Measurements from ENCODE around the gene FRAS1.
"Not testable (repeated sequence)": the region's sequence is repeated elsewhere in the genome, so short reads cannot be mapped to it uniquely, and the experiment has no call there.

The FRAS1 gene

DNA sequence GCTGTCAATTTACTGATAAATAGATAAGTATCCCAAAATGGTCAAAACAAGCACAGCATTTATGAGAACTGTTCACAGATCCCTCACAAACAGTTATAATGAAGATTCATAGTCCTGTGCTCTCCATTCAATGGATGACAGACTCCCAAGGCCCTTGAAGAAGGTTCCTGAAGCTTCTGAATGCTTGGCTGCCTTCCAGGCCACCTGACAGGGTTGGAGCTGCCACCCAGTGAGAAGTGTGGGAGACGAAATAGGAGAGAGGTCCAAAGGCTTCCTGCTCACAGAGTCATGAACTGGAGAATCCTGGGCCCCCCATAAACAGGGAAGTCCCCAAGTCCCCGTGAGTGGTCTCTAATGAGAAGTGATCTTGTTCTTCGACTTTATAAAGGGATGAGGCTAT is 468.4 kb downstream of the FRAS1 start:
- no peak for DNase-seq

DNA sequence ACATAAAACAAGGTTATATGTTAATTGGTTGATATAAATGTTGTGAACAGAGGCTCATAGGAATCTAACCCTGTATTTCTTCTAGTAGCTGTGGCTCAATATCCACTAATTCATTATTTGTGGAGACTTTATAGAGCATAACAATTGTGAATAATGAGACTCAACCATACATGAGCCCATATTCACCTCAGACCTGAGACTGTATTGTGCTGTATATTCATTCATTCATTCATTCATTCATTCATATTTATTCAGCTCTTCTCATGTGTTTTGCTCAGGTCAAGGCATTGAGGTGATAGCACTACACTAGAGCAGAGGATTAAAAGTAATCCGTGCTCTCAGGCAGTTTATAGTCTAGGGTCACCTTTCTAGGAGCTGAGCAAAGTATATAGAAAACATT is 470.0 kb downstream of the FRAS1 start:
- DNase-seq, result no peak

DNA sequence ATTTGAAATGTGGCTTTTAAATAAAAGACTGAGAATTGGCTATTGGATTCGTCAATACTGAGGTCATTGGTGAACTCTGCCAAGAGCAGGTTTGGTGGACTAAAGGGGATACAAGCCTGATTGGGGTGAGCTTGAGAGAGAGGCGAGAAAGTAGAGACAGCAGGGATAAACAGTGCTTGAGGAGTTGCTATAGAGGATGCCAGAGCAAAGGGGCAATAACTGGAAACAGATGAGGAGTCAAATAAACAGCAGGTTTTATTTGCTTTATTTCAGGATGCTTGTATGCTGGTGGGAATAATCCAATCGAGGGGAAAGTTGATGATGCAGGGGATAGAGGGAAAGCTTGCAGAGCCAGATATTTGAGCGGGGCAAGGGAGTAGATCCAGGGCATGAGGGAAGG is 470.4 kb downstream of the FRAS1 start:
- DNase-seq, result no peak

DNA sequence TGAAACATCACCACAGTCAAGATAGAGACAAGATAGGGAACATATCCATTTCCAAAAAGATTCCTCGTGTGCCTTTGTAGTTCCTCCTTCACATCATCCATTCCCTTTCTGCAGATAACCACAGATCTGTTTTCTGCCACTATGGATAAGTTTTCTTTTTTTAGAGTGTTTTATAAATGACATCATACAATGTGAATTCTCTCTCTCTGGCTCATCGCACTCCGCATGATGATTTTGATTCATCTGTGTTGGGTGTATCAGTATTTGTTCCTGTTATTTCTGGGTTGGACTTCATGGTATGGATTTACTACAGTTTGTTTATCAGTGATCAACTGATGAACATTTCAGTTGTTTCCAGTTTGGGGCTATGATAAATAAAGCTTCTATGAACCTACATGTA is 471.2 kb downstream of the FRAS1 start:
- DNase-seq, result no peak

DNA sequence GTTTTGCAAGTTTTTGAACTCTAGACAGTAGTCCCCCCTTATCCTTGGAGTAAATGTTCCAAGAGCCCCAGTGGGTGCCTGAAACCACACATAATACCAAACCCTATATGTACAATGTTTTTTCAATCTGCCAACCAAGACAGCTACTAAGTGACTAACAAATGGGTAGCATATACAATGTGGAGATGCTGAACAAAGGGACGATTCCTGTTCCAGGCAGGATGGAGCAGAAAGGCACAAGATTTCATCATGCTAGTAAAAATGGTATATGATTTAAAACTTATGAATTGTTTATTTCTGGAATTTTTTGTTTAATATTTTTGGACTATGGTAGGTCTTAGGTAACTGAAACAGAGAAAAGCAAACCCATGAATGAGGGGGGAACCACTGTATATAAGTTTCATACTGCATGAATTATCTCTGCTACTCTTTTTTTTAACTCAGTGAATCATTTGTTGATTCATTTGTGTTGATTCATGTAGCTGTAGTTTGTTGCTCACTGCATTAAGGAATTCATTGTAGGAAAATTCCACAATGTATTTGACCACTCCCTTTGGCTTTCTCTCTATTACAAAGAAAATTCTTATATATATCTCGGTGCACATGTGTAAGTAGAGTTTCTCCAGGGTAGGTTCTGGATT is 472.6 kb downstream of the FRAS1 start:
- DNase-seq, result no peak

DNA sequence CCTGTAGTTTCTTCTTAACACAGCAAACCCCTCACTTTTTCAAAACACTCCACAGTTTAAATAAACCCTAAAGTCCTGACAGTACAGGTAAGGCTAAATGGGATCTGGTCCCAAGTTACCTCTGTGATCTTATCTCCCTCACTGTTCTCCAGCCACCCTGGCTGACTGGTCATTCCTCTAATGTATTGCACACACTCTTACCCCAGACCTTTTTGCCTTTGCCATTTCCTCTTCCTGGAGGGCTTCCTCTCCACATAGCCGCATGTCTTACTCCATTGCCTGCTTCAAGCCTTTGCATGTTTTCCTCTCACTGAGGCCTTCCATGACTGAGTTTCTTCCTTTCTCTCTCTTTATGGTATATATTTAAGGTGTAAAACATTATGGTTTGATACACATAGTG is 474.9 kb downstream of the FRAS1 start:
- DNase-seq, result no peak

DNA sequence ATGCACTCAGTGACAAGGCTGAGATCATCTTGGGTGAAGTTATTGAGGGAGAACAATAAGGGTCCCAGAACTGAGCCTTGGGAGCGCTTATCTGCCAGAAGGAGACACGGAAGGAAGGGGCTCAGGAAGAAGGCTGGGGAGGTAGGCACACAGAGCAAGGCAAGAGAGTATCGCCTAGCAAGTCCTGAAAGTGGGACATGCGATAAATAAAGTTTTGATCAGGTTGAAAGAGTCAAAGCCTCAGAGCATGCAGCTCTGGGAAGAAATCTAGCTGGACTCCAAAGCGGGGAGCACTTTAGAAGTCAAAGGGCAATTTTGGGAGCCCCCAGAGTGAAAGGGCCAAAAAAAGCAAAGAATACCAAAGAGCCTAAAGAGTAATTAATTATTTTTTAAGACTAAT is 476.7 kb downstream of the FRAS1 start:
- no peak for DNase-seq

DNA sequence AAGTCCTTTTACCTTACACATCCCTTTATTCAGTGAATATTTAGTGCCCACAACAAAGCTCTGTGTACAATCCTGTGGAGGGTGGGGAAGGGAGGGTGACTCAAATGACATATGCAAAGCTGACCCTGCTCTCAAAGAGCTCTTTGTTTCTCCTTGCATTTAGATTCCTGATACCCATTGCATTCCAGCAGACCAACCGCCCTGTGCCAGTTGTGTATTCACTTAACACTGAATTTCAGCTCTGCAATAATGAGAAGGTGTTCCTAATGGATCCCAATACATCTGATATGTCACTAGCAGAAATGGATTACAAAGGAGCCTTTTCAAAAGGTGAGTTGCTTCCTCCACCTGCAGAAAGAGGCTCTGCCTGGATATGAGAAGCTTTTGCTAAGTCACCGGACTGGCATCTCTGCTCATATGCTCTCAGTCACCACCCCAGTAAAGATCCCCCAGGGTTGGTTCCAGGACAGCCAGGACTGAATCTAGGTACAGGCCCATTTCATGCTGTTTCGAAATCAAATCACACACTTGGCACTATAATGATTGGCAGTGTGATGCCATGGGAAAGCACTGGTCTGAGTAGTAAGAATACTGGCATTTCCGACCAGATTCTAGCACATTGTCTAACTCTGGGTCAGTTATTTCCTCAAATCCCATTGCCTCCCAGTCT is 477.3 kb downstream of the FRAS1 start:
- no peak for DNase-seq

DNA sequence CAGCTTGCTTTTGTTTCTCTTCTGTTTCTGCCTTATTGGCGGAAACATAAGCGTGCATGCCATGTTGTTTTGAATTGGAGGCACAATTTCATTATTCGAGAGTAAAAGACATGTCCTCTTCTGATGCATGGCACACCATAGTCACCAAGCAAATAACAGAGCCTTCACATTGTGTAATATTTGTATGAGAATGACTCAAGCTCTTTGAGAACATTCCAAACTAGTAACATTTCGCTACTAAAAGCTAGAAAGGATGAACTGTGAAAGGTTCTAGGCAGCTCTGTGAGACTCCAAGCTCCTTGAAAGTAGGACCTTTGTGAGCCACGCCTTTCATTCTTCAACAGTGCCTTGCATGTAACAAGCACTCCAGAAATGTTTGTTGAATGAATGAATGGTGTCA is 485.2 kb downstream of the FRAS1 start:
- DNase-seq, result no peak

DNA sequence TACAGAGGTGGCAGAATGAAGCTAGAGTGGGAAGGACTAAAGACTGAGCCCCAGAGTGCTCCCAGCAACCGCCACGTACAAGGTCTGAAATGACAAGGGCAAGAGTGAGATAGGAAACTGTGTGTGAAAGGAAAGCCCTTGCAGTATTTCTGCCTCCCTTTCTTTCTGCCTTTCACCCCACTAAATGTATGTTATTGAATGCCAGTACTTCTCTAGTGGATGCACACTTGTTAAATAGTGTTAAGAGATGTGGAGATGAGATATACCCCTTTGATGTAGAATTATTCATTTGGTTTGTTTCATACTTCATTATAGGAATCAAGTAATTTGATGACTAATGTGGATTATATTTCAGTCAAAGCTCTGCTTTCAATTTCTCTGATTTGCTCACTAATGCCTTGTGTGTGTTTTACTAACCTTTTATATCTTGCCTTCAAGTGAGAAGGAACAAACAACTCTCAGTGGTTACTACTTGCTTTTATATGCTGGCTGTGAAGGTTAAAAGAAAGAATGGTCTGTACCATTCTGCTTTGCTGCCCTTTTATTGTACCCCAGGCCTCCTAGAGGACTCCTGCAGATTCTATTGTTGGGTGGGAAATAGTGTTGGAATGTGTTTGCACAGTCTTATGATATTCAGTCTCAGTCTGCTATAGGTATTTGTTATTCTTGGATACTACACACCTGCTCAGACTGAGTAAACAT is 486.5 kb downstream of the FRAS1 start:
- no peak for DNase-seq

DNA sequence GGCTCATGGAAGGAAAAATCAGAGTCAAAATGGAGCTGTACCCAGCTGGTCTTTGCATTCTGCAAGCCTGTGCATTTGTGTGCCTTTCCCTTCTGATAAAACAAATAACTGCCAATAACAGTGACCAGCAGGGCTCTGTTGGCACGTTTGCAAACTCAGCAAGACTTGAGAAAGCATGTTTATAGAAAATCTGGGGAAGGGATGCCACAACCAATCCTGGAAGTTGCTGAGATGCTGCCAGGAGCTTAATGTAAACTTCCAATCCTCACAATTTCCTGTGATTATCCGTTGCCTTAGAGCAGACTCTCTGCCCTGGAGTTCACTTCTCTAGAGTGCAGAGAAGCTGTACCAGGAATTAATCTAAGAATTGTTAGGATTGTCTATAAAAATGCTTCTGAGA is 487.6 kb downstream of the FRAS1 start:
- DNase-seq, result no peak

DNA sequence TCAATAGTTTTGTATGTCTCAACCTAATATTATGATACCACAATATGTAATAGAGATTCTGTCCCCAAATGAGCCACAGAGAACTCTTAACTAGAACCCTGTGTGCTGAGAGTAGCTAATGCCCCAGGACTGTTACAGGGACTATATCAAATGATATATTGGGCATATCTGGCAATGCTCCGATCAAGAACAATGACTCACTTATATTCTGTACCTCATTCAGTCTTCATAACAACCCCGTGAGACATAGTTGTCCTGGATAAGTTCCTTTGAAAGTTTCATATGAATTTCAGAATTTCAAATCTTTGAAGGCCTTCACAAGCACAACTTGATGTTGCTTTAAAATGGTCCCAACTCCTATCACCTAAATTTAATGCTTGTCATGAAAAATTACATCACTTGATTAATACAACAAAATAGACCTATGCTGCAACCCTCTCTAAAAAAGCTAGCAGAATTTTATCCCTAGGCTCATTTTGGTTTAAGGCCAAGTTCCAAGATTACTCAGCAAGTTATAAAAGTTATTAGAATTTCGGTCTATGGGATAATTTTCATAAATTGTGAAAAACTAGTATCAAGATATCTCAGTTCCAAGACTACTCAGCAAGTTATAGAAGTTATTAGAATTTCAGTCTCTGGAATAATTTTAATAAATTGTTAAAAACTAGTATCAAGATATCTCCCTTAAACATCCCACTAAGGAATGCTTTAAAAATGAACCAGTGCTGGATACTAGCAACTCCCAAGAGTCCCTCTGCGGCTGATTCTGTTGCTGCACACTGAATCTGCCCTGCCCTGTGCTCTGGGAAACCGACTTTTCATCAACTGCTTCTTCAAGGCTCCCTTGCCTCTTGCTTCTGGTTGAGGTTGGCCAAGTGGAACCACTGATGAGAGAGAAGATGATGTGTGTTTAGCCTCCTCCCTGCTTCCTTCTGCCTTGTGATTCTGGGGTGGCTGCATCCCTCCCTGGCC is 488.4 kb downstream of the FRAS1 start:
- no peak for DNase-seq

DNA sequence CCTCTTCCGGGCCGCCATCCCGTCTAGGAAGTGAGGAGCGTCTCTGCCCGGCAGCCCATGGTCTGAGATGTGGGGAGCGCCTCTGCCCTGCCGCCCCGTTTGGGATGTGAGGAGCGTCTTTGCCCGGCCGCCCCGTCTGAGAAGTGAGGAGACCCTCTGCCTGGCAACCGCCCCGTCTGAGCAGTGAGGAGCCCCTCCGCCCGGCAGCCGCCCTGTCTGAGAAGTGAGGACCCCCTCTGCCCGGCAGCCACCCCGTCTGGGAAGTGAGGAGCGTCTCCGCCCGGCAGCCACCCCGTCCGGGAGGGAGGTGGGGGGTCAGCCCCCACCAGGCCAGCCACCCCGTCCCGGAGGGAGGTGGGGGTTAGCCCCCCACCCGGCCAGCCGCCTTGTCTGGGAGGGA is 490.8 kb downstream of the FRAS1 start:
- not testable (repeated sequence) for DNase-seq

DNA sequence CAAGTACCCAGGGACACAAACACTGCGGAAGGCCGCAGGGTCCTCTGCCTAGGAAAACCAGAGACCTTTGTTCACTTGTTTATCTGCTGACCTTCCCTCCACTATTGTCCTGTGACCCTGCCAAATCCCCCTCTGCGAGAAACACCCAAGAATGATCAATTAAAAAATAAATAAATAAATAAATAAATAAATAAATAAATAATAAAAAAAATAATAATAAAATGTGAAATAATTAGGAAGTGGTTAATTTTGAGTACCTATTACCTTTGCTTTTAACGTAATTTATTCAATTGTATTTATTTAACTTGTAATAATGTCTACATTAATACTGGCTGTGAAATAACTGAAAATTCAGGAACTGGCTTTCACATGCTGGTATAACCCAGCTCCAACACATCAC is 491.8 kb downstream of the FRAS1 start:
- DNase-seq, result not testable (repeated sequence)

DNA sequence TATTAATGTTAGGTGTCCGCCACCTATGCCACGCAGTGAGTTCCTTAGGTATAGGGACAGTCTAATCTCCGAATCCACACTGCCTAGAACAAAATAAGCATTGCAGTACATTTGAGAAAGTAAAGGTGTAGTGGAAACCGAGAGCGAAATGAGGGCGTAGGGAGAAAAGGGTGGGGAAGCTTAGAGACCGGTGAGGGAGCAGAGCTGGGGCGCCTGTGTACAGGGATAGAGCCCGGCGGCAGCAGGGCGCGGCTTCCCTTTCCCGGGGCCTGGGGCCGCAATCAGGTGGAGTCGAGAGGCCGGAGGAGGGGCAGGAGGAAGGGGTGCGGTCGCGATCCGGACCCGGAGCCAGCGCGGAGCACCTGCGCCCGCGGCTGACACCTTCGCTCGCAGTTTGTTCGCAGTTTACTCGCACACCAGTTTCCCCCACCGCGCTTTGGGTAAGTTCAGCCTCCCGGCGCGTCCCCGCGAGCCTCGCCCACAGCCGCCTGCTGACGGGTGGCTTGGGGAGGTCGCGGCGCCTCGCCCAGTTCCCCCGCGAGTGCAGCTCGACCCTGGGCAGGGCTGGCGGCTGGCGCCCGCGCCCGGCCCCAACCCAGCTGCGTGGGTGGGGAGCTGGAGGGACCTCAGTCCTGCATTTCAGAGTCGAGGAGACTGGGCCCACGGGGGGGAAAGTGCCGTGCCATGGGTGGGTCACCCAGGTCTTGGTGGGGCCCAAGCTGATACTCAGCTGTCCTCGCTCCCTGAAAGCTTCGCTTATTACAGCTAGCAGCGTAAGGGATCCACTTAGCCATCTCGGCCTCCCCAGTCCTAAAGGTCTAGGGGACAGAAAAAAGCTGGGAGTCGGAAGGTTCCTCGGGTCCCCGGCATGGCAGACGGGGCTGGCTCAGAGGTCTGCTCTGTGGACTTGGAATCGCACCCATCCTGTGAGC is 494.6 kb downstream of the FRAS1 start, which contains the start of gene ANXA3:
ANXA3 (plus strand) TSS at position 351 of the 932 bp plus-strand sequence. CDS start 2,704 bp downstream, outside the sequence.
- no peak for DNase-seq

DNA sequence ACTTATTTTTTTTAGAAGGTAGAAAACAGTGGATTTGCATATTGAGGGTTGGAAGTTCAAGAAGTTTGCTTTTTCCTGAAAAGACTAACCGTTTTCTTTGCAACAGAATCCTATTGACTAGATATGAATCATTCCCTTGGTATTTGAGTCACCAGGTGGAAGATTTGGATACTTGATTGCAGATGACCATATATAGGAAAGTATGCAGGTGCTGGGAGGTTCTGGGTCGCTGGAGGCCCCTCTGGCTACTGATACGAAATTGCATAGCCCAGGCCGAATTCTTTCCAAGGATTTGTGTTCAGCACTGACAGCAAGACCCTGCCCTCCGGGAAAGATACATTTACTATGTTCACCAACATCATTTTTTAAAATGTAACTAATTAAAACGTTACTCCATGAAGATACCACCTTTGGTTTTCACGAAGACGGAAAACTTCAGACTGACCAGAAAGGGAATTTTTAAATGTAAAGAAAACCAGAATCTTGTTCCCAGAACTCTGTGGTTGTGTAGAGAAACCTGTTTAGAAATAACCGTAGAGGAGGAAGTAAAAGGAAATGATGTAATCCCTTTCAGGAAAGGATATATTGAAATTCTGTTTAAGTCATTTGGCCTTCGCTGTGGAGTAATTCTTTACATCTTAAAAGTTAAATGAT is 495.4 kb downstream of the FRAS1 start:
- no peak for DNase-seq

DNA sequence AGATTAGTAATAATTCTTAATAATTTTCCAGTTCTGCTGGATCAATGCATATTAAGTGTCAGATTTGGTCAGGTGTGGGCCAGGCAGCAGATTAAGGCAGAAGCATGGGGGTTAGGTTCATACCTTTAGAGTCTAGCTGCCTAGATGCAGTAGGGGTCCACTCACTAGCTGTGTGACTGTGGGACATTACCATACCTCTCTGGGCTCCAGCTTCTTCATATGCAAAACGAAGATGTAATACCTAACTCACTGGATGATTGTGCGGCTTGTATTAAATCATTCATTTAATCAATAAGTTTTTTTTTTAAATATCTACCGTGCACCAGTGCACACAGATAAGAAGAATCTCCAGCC is 495.9 kb downstream of the FRAS1 start:
- no peak for DNase-seq

DNA sequence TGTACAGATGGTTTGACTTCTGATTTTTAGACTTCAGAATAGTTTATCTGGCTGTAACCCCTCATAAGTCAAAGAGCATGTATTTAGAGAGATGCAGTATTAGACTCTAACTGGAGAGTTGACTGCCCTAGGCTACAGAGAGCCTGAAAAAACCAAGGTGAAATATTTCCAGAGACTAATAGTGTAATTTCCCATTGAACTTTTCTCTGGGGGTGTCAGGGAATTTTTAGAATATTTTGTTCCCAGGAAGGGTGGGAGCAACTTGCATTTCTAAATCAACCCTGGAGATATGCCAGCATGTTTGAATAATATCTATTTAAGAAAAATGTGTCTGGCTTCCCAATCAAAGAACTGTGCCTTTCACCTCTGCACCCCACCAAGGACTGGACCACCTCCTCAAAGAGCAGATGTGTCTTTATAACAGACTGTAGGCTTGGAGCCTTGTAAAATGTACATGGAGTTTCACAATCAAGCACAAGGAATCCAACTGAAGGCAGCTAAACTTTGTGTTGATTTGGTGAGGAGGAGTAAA is 496.5 kb downstream of the FRAS1 start:
- no peak for DNase-seq

DNA sequence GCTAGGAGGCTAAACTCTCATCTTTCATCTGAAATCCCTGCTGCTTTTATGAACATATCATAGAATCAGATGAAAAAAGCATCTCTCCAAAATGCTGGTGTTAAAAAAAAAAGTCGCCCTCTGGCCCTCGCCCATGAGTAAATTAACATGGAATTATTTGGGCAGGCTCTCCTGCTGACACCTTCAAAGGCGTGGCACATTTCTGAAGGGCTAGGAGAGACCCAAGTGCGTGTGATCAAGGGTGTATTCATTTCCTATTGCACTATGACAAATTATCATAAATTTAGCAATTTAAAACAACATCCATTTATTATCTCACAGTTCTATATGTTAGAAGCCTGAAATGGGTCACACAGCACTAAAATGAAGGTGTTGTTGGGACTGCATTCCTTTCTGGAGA is 499.5 kb downstream of the FRAS1 start:
- no peak for DNase-seq

DNA sequence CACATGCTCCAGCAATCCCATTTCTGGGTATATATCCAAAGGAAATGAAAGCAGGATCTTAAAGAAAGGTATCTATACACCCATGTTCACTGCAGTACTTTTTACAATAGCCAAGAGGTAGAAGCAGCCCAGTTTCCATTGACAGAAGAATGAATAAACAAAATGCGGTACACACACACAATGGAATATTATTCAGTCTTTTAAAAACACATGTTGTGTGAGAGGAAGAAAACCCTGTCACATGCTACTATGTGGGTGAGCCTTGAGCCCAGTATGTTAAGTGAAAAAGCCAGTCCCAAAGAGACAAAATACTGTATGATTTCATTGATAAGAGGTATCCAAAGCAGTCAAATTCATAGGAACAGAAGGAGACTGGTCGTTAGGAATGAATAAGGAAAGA is 500.7 kb downstream of the FRAS1 start:
- DNase-seq, result no peak

DNA sequence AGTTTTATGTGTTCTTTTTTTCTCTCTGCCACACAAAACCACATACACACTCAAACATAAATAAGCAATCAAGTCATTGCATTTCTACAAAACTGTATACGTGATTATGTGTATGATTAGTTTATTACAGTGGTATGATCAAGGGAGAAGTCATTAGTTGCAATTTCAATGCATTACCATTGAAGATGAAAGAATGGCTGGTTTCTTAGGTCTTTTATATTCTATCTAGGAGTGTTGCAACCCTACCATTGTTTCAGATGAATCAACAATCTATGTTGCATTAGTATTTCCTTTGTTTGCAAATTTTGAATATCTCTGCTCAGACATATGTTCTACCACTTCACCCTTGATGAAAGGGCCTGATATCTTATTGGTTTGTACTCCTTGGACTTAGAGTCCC is 501.3 kb downstream of the FRAS1 start:
- no peak for DNase-seq

Measured in T-helper 2 cell (primary cell).